Middle frontal gyrus (tissue), 1 donor: ENCODE measurements around the gene SMAD7.

Source experiments
- DNase-seq: peaks from one replicate; pipeline ENCODE4 v3.0.0-alpha.2; 2015; ENCODE audit warnings: low spot score; ENCODE audit errors: extremely low spot score

SMAD7 gene

GRCh38 chr18:48947092-48947491 lies 3.7 kb downstream of the SMAD7 start:
- DNase-seq, result no peak

- DNase-seq, result no peak
These were observed 4.4 kb downstream of the SMAD7 start for GRCh38 chr18:48946329-48946835.

- DNase-seq, result no peak
These were observed 4.9 kb downstream of the SMAD7 start for GRCh38 chr18:48945953-48946217.

- no peak for DNase-seq
These were observed 6.1 kb downstream of the SMAD7 start for GRCh38 chr18:48944634-48945033.

- DNase-seq, result no peak
These were observed 6.8 kb downstream of the SMAD7 start for GRCh38 chr18:48943736-48944527.

- DNase-seq, result no peak
These were observed 7.4 kb downstream of the SMAD7 start for GRCh38 chr18:48943333-48943732.

GRCh38 chr18:48942554-48943261 lies 8.1 kb downstream of the SMAD7 start:
- DNase-seq, result no peak

GRCh38 chr18:48942086-48942485 lies 8.7 kb downstream of the SMAD7 start:
- no peak for DNase-seq

GRCh38 chr18:48941672-48942071 lies 9.1 kb downstream of the SMAD7 start:
- DNase-seq, result no peak

- DNase-seq, result no peak
These were observed 9.7 kb downstream of the SMAD7 start for GRCh38 chr18:48940854-48941611.

- no peak for DNase-seq
These were observed 11.3 kb downstream of the SMAD7 start for GRCh38 chr18:48939205-48940097.

GRCh38 chr18:48938827-48939204 lies 11.9 kb downstream of the SMAD7 start:
- DNase-seq, result no peak

- DNase-seq, result no peak
These were observed 12.7 kb downstream of the SMAD7 start for GRCh38 chr18:48937869-48938750.

- DNase-seq, result no peak
These were observed 15.4 kb downstream of the SMAD7 start for GRCh38 chr18:48935433-48935774.

- DNase-seq, result no peak
These were observed 15.9 kb downstream of the SMAD7 start for GRCh38 chr18:48934723-48935432.

- no peak for DNase-seq
These were observed 16.4 kb downstream of the SMAD7 start for GRCh38 chr18:48934415-48934722.

GRCh38 chr18:48933578-48934414 lies 17.0 kb downstream of the SMAD7 start:
- no peak for DNase-seq

GRCh38 chr18:48932822-48933510 lies 17.8 kb downstream of the SMAD7 start:
- DNase-seq, result no peak
